Measurements from ENCODE around the gene GPRC5D. TPM values are rescaled to one million over a fixed set of nuclear protein-coding genes. Genes with fewer than 3 reads are reported as not detected.

GPRC5D gene
- total RNA-seq, 1 donor from 2014 or later = 0.35 TPM

DNA sequence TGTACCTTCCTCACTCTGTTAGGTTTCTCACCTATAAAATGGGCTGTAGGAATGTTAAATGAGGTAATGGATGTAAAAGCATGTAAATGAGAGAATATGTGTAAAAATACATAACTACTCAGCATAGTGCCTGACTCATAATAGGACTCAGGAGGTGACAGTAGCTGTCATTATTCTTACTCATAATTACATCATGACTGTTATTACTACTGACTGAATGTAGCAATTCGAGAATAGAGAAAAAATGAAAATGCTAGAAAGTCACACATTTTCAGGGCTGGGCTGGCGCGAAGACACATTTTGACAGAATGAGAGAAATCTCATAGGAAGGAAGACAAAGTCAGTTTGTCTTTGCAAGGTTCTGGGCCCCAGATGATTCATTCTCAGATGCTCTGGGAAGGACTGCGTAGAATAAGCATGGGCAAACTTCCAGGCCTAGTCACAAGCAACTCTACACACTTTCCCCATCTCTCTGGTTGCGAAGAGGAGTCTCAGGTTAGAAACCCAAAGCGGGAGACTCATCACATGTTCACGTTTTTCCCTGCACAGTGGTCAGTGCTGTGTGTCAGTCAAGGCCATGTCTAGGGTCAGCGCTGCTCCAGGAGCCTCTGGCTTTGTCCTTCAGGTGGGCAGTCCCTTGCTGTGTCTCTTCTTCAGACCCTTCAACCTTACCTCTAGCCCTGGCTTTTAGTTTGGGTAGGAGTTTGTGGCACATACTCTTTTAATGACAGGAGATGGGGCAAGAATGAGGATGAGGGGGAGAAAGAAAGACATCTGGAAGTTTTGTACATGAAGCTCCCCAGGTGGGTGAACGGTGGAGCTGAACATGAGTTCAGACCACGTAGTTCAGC lies 52.2 kb downstream of the GPRC5D start:
- CTCF ChIA-PET = no interaction called here
- Mint-ChIP-seq H3K9me3 (no peaks in the 10 kb centered on the region), H3K27ac (no peak overlapping the region), H3K36me3 (ENCODE audit: low read depth) (no peaks in the 10 kb centered on the region), H3K4me3 (no peak overlapping the region), H3K27me3 (peaks cover 29% of the 10 kb centered on the region), H3K4me1 (no peaks in the 10 kb centered on the region)
- TF ChIP-seq, protein P1, sequence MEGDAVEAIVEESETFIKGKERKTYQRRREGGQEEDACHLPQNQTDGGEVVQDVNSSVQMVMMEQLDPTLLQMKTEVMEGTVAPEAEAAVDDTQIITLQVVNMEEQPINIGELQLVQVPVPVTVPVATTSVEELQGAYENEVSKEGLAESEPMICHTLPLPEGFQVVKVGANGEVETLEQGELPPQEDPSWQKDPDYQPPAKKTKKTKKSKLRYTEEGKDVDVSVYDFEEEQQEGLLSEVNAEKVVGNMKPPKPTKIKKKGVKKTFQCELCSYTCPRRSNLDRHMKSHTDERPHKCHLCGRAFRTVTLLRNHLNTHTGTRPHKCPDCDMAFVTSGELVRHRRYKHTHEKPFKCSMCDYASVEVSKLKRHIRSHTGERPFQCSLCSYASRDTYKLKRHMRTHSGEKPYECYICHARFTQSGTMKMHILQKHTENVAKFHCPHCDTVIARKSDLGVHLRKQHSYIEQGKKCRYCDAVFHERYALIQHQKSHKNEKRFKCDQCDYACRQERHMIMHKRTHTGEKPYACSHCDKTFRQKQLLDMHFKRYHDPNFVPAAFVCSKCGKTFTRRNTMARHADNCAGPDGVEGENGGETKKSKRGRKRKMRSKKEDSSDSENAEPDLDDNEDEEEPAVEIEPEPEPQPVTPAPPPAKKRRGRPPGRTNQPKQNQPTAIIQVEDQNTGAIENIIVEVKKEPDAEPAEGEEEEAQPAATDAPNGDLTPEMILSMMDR (IDR thresholded peaks at IDR 0.05) = no peak
- ATAC-seq (ENCODE audit: low read depth) (no peak), DNase-seq (no peak)
- intact Hi-C loops (cut with micrococcal nuclease) = no loop called here
- POLR2A ChIA-PET = no interaction called here

GRCh38 chr12:12898911-12899511 lies 53.0 kb downstream of the GPRC5D start:
- ChIA-PET POLR2A (no interaction called here), CTCF (no interaction called here)
- TF ChIP-seq, protein P1 (IDR thresholded peaks at IDR 0.05) = no peak
- intact Hi-C loops (cut with micrococcal nuclease) = no loop called here
- ATAC-seq (ENCODE audit: low read depth) = no peak
- Mint-ChIP-seq H3K27me3 (peaks cover 29% of the 10 kb centered on the region), H3K36me3 (ENCODE audit: low read depth) (no peaks in the 10 kb centered on the region), H3K4me3 (no peak overlapping the region), H3K27ac (no peak overlapping the region), H3K4me1 (no peaks in the 10 kb centered on the region), H3K9me3 (no peaks in the 10 kb centered on the region)
- no peak for DNase-seq

- Mint-ChIP-seq H3K27ac (no peak overlapping the region), H3K36me3 (ENCODE audit: low read depth) (no peaks in the 10 kb centered on the region), H3K4me1 (no peaks in the 10 kb centered on the region), H3K9me3 (no peaks in the 10 kb centered on the region), H3K4me3 (no peak overlapping the region), H3K27me3 (peaks cover 32% of the 10 kb centered on the region)
- ChIA-PET CTCF (no interaction called here), POLR2A (interaction anchor here (0.7 kb wide), 1 partner anchor 295 kb away, joined by 3 read pairs; no protein-coding TSS in a partner anchor)
- ATAC-seq (ENCODE audit: low read depth) (no peak), DNase-seq (no peak)
- TF ChIP-seq, protein P1 (IDR thresholded peaks at IDR 0.05) = no peak
- intact Hi-C loops (cut with micrococcal nuclease) = no loop called here
Observed at GRCh38 chr12:12898136-12898717, 53.7 kb downstream of the GPRC5D start.

DNA sequence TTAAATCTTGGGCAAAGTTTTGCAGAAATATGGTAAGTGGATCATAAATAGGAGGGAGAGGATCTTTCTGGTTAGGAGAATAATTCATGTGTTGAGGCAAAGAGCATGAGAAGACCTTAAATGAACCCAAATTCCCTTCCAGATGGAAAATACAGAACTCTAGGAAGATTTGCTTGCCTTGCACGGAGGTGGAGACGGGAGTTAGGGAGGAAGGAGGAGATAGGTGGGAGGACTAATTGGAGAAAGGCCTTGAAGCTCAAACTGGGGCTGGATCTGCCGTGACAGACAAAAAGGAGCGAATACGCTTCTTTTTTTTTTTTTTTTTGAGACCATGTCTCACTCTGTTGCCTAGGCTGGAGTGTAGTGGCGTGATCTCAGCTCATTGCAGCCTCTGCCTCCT lies 54.7 kb downstream of the GPRC5D start:
- ATAC-seq (ENCODE audit: low read depth) = no peak
- ChIA-PET POLR2A (interaction anchor here (0.7 kb wide), 2 partner anchors 296 to 312 kb away, joined by 3 read pairs; no protein-coding TSS in a partner anchor), CTCF (interaction anchor here (1.5 kb wide), 1 partner anchor 9 kb away, joined by 3 read pairs; no protein-coding TSS in a partner anchor)
- Mint-ChIP-seq H3K36me3 (ENCODE audit: low read depth) (no peaks in the 10 kb centered on the region), H3K27ac (no peak overlapping the region), H3K9me3 (no peaks in the 10 kb centered on the region), H3K27me3 (peaks cover 39% of the 10 kb centered on the region), H3K4me1 (no peaks in the 10 kb centered on the region), H3K4me3 (no peak overlapping the region)
- DNase-seq = no peak
- TF ChIP-seq, protein P1 (IDR thresholded peaks at IDR 0.05) = no peak
- intact Hi-C loops (cut with micrococcal nuclease) = no loop called here

- CTCF ChIA-PET = interaction anchor here (1.5 kb wide), 1 partner anchor 8 kb away, joined by 3 read pairs; no protein-coding TSS in a partner anchor
- intact Hi-C loops (cut with micrococcal nuclease) = no loop called here
Observed at GRCh38 chr12:12896260-12896659, 55.7 kb downstream of the GPRC5D start.

More at GRCh38 chr12:12896260-12896659, 55.7 kb downstream of the GPRC5D start:
- TF ChIP-seq, protein P1 (IDR thresholded peaks at IDR 0.05) = no peak
- H3K36me3 Mint-ChIP-seq (ENCODE audit: low read depth) = no peaks in the 10 kb centered on the region
- peaks cover 6% of the 10 kb centered on the region for H3K4me1 Mint-ChIP-seq
- no peak overlapping the region for H3K4me3 Mint-ChIP-seq
- ATAC-seq (ENCODE audit: low read depth) = no peak
- no peaks in the 10 kb centered on the region for H3K9me3 Mint-ChIP-seq
- DNase-seq = no peak
- no peak overlapping the region for H3K27ac Mint-ChIP-seq
- POLR2A ChIA-PET = no interaction called here
- H3K27me3 Mint-ChIP-seq = peaks cover 40% of the 10 kb centered on the region

Data from activated B cell treated with CpG ODN at 0.5 μM for 24 hours (primary cell).